ENCODE results near the gene GOLGA6L10. TPM values are rescaled to one million over a fixed set of nuclear protein-coding genes. Genes with fewer than 3 reads are reported as not detected.

GOLGA6L10 gene
- total and polyA plus RNA-seq, 2 donors (not counting 1 experiment from before 2014, with no cell fraction given) = 0.16 to 0.99 TPM

DNA sequence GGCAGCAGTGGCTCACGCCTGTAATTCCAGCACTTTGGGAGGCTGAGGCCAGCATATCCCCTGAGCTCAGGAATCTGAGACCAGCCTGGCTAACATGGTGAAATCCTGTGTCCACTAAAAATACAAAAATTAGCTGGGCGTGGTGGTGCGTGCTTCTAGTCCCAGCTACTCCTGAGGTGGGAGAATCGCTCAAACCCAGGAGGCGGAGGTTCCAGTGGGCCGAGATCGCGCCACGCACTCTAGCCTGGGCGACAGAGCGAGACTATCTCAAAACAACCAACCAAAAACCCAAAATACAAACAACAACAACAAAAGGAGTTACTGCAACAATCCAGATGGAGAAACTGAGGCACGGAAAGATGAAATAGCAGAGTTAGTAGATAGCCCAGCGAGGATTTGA is 51.2 kb downstream of the GOLGA6L10 start:
- Histone ChIP-seq H3K27ac (ENCODE audit: insufficient read depth, low read length) (no peak overlapping the region), H2AFZ (ENCODE audit: low read length) (no peak overlapping the region), H3K79me2 (ENCODE audit: control insufficient read depth, insufficient read depth, low read length) (no peaks in the 10 kb centered on the region), H3K4me3 (replicated peaks in 1 of 4; ENCODE audit: control extremely low read depth in 1 of 4, insufficient read depth in 1 of 4, low read depth in 3 of 4, low read length in 4 of 4) (no peak overlapping the region), H3K9me3 (ENCODE audit: control insufficient read depth, insufficient read depth, low read depth, low read length) (no peaks in the 10 kb centered on the region), H3K4me2 (ENCODE audit: extremely low read depth, insufficient read depth, low read length) (no peak overlapping the region), H3K4me1 (ENCODE audit: control insufficient read depth, extremely low read depth, insufficient read depth, low read length) (no peaks in the 10 kb centered on the region), H3K27me3 (ENCODE audit: control insufficient read depth, insufficient read depth, low read length) (peaks cover 5% of the 10 kb centered on the region), H3K36me3 (ENCODE audit: control insufficient read depth, insufficient read depth, low read length) (no peaks in the 10 kb centered on the region), H4K20me1 (ENCODE audit: control insufficient read depth, extremely low read depth, insufficient read depth, low read length) (no peaks in the 10 kb centered on the region), H3K9ac (ENCODE audit: insufficient read depth, low read length) (no peak overlapping the region)
- no peak for DNase-seq (ENCODE audit: low read depth in 2 of 2)
- no peak for TF ChIP-seq EZH2 (IDR thresholded peaks at IDR 0.05; ENCODE audit: low read length, missing control alignments)
- TF ChIP-seq, protein P1, sequence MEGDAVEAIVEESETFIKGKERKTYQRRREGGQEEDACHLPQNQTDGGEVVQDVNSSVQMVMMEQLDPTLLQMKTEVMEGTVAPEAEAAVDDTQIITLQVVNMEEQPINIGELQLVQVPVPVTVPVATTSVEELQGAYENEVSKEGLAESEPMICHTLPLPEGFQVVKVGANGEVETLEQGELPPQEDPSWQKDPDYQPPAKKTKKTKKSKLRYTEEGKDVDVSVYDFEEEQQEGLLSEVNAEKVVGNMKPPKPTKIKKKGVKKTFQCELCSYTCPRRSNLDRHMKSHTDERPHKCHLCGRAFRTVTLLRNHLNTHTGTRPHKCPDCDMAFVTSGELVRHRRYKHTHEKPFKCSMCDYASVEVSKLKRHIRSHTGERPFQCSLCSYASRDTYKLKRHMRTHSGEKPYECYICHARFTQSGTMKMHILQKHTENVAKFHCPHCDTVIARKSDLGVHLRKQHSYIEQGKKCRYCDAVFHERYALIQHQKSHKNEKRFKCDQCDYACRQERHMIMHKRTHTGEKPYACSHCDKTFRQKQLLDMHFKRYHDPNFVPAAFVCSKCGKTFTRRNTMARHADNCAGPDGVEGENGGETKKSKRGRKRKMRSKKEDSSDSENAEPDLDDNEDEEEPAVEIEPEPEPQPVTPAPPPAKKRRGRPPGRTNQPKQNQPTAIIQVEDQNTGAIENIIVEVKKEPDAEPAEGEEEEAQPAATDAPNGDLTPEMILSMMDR (conservative IDR thresholded peaks at IDR 0.05 in 1 of 2, IDR thresholded peaks at IDR 0.05 in 1 of 2; ENCODE audit: low read depth in 1 of 2, low read length in 2 of 2) = no peak

DNA sequence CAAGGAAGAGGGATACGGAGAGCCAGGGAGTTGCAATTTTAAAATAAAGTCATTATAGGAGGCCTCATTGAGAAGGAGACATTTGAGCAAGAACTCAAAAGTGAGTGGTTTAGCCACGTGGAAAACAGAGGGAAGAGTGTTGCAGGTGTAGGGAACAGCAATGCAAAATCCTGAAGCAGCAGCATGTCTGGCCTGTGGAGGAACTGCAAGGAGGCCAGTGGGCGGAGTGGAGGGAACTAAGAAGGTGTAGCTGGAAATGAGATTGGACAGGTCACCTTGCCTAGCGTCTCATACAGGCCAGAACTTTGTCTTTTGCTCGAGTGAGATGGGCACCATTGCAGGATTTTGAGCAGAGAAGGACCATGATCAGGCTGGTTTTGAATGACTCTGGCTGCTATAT is 51.7 kb downstream of the GOLGA6L10 start:
- Histone ChIP-seq H4K20me1 (ENCODE audit: control insufficient read depth, extremely low read depth, insufficient read depth, low read length) (no peaks in the 10 kb centered on the region), H3K79me2 (ENCODE audit: control insufficient read depth, insufficient read depth, low read length) (no peaks in the 10 kb centered on the region), H3K9me3 (ENCODE audit: control insufficient read depth, insufficient read depth, low read depth, low read length) (no peaks in the 10 kb centered on the region), H2AFZ (ENCODE audit: low read length) (no peak overlapping the region), H3K4me1 (ENCODE audit: control insufficient read depth, extremely low read depth, insufficient read depth, low read length) (no peaks in the 10 kb centered on the region), H3K36me3 (ENCODE audit: control insufficient read depth, insufficient read depth, low read length) (no peaks in the 10 kb centered on the region), H3K4me3 (replicated peaks in 1 of 4; ENCODE audit: control extremely low read depth in 1 of 4, insufficient read depth in 1 of 4, low read depth in 3 of 4, low read length in 4 of 4) (no peak overlapping the region), H3K9ac (ENCODE audit: insufficient read depth, low read length) (no peak overlapping the region), H3K27me3 (ENCODE audit: control insufficient read depth, insufficient read depth, low read length) (peaks cover 5% of the 10 kb centered on the region), H3K4me2 (ENCODE audit: extremely low read depth, insufficient read depth, low read length) (no peak overlapping the region), H3K27ac (ENCODE audit: insufficient read depth, low read length) (no peak overlapping the region)
- no peak for DNase-seq (ENCODE audit: low read depth in 2 of 2)
- TF ChIP-seq, protein P1 (conservative IDR thresholded peaks at IDR 0.05 in 1 of 2, IDR thresholded peaks at IDR 0.05 in 1 of 2; ENCODE audit: low read depth in 1 of 2, low read length in 2 of 2) = no peak
- TF ChIP-seq EZH2 (IDR thresholded peaks at IDR 0.05; ENCODE audit: low read length, missing control alignments) = no peak

DNA sequence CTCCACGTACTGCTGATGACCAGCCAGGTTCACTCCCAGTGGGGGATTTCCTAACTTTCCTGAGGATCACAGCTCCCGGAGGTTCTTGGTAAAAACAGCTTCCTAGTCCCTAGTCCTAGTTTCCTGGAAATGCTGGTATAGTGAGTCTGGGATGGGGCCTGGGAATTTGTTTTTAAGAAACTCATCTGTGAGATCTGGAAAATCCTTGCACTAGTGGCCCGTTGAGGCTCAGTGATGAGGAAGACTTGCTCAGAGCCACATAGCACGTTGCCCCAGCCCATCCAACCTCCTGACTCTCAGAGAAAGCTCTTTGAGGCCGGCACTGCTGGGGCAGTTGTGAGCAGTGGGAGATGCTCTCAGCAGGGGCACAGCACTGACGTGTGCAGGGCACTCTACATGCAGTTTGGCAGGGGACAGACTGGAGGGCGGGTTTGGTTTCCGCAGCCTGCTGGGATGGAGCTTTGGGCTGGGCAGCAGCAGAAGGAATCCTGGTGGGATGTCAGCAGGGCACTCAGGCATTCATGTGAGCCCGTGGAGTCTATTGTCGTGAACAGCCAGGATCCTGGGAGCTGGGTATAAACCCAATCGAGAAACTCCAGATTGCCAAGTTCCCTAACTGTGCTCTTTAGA is 55.1 kb downstream of the GOLGA6L10 start:
- no peak overlapping the region for H3K4me3 ChIP-seq (replicated peaks in 1 of 4; ENCODE audit: control extremely low read depth in 1 of 4, insufficient read depth in 1 of 4, low read depth in 3 of 4, low read length in 4 of 4)
- H3K4me1 ChIP-seq (ENCODE audit: control insufficient read depth, extremely low read depth, insufficient read depth, low read length) = no peaks in the 10 kb centered on the region
- TF ChIP-seq, protein P1 (conservative IDR thresholded peaks at IDR 0.05 in 1 of 2, IDR thresholded peaks at IDR 0.05 in 1 of 2; ENCODE audit: low read depth in 1 of 2, low read length in 2 of 2) = no peak
- no peak for TF ChIP-seq EZH2 (IDR thresholded peaks at IDR 0.05; ENCODE audit: low read length, missing control alignments)
- H3K9ac ChIP-seq (ENCODE audit: insufficient read depth, low read length) = no peak overlapping the region
- peaks cover 5% of the 10 kb centered on the region for H3K27me3 ChIP-seq (ENCODE audit: control insufficient read depth, insufficient read depth, low read length)
- no peaks in the 10 kb centered on the region for H3K9me3 ChIP-seq (ENCODE audit: control insufficient read depth, insufficient read depth, low read depth, low read length)
- H3K36me3 ChIP-seq (ENCODE audit: control insufficient read depth, insufficient read depth, low read length) = no peaks in the 10 kb centered on the region
- H4K20me1 ChIP-seq (ENCODE audit: control insufficient read depth, extremely low read depth, insufficient read depth, low read length) = no peaks in the 10 kb centered on the region
- H2AFZ ChIP-seq (ENCODE audit: low read length) = no peak overlapping the region
- no peaks in the 10 kb centered on the region for H3K79me2 ChIP-seq (ENCODE audit: control insufficient read depth, insufficient read depth, low read length)
- H3K27ac ChIP-seq (ENCODE audit: insufficient read depth, low read length) = no peak overlapping the region
- no peak for DNase-seq (ENCODE audit: low read depth in 2 of 2)
- no peak overlapping the region for H3K4me2 ChIP-seq (ENCODE audit: extremely low read depth, insufficient read depth, low read length)
